ENCODE results near the gene FMO2. TPM values are rescaled to one million over a fixed set of nuclear protein-coding genes. Genes with fewer than 3 reads are reported as not detected.

The FMO2 gene
- total RNA-seq, 1 donor from 2014 or later, result not detected

- no peak for TF ChIP-seq CTCF (IDR thresholded peaks at IDR 0.05; ENCODE audit: unreplicated experiment)
- DNase-seq (ENCODE audit: low spot score), result no peak
- H3K27ac Mint-ChIP-seq (ENCODE audit: unreplicated experiment), result no peak overlapping the region
Measured at GRCh38 chr1:171152549-171152948, 32.6 kb upstream of the FMO2 start.

GRCh38 chr1:171155484-171155883 is 29.6 kb upstream of the FMO2 start:
- TF ChIP-seq CTCF (IDR thresholded peaks at IDR 0.05; ENCODE audit: unreplicated experiment), result no peak
- no peaks in the 10 kb centered on the region for H3K36me3 Mint-ChIP-seq (ENCODE audit: low read depth, unreplicated experiment)
- no peak overlapping the region for H3K4me3 Mint-ChIP-seq (ENCODE audit: unreplicated experiment)
- no peaks in the 10 kb centered on the region for H3K4me1 Mint-ChIP-seq (ENCODE audit: unreplicated experiment)
- no peak overlapping the region for H3K27ac Mint-ChIP-seq (ENCODE audit: unreplicated experiment)
- H3K9me3 Mint-ChIP-seq (ENCODE audit: unreplicated experiment), result no peaks in the 10 kb centered on the region
- H3K27me3 Mint-ChIP-seq (ENCODE audit: unreplicated experiment), result no peaks in the 10 kb centered on the region
- DNase-seq (ENCODE audit: low spot score), result no peak

More at GRCh38 chr1:171152549-171152948, 32.6 kb upstream of the FMO2 start:
- Mint-ChIP-seq H3K4me1 (ENCODE audit: unreplicated experiment) (no peaks in the 10 kb centered on the region), H3K27me3 (ENCODE audit: unreplicated experiment) (no peaks in the 10 kb centered on the region), H3K36me3 (ENCODE audit: low read depth, unreplicated experiment) (no peaks in the 10 kb centered on the region), H3K9me3 (ENCODE audit: unreplicated experiment) (no peaks in the 10 kb centered on the region), H3K4me3 (ENCODE audit: unreplicated experiment) (no peak overlapping the region)

GRCh38 chr1:171158096-171158495 is 27.0 kb upstream of the FMO2 start:
- Mint-ChIP-seq H3K9me3 (ENCODE audit: unreplicated experiment) (no peaks in the 10 kb centered on the region), H3K36me3 (ENCODE audit: low read depth, unreplicated experiment) (no peaks in the 10 kb centered on the region), H3K4me1 (ENCODE audit: unreplicated experiment) (no peaks in the 10 kb centered on the region), H3K4me3 (ENCODE audit: unreplicated experiment) (no peak overlapping the region), H3K27ac (ENCODE audit: unreplicated experiment) (no peak overlapping the region), H3K27me3 (ENCODE audit: unreplicated experiment) (no peaks in the 10 kb centered on the region)
- TF ChIP-seq CTCF (IDR thresholded peaks at IDR 0.05; ENCODE audit: unreplicated experiment), result no peak
- DNase-seq (ENCODE audit: low spot score), result no peak

DNA sequence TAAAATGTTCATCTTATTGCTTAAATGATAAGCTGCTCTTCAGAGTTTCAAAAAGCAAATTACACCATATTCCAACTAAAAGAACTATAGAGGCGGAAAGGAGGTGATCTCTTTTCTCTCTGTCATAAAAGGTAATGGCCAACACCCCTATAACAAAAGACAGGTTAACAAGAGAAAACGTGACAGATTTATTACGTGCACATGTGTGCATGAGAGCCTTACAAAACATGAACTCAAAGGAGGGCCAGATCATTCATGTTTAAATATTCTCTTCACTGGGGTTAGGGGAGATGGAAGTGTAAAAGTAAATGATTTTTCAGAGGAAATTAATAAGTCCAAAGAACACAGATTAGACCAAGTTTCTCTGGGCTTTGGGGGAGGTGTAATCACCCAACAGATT is 26.5 kb upstream of the FMO2 start:
- H3K27ac Mint-ChIP-seq (ENCODE audit: unreplicated experiment), result no peak overlapping the region
- no peak for TF ChIP-seq CTCF (IDR thresholded peaks at IDR 0.05; ENCODE audit: unreplicated experiment)
- no peak overlapping the region for H3K4me3 Mint-ChIP-seq (ENCODE audit: unreplicated experiment)
- no peaks in the 10 kb centered on the region for H3K36me3 Mint-ChIP-seq (ENCODE audit: low read depth, unreplicated experiment)
- no peaks in the 10 kb centered on the region for H3K9me3 Mint-ChIP-seq (ENCODE audit: unreplicated experiment)
- no peaks in the 10 kb centered on the region for H3K27me3 Mint-ChIP-seq (ENCODE audit: unreplicated experiment)
- no peak for DNase-seq (ENCODE audit: low spot score)
- no peaks in the 10 kb centered on the region for H3K4me1 Mint-ChIP-seq (ENCODE audit: unreplicated experiment)

- Mint-ChIP-seq H3K9me3 (ENCODE audit: unreplicated experiment) (no peaks in the 10 kb centered on the region), H3K4me1 (ENCODE audit: unreplicated experiment) (no peaks in the 10 kb centered on the region), H3K27ac (ENCODE audit: unreplicated experiment) (no peak overlapping the region), H3K36me3 (ENCODE audit: low read depth, unreplicated experiment) (no peaks in the 10 kb centered on the region), H3K4me3 (ENCODE audit: unreplicated experiment) (no peak overlapping the region), H3K27me3 (ENCODE audit: unreplicated experiment) (no peaks in the 10 kb centered on the region)
- no peak for TF ChIP-seq CTCF (IDR thresholded peaks at IDR 0.05; ENCODE audit: unreplicated experiment)
- DNase-seq (ENCODE audit: low spot score), result no peak
Measured at GRCh38 chr1:171159148-171159547, 26.0 kb upstream of the FMO2 start.

Data from endothelial cell (in vitro differentiated cells).